GM21619 (cell line): Measurements from ENCODE around the gene CST4.
"Not testable (repeated sequence)": the region's sequence is repeated elsewhere in the genome, so short reads cannot be mapped to it uniquely, and the experiment has no call there.

ENCODE experiments used
- ATAC-seq: cut with Tn5 transposase; IDR thresholded peaks from one replicate; pipeline ENCODE4 v1.9.1; 2021; ENCODE audit not compliant: unreplicated experiment

Gene CST4

GRCh38 chr20:23689399-23689690 is 507 bp upstream of the CST4 start:
- no peak for ATAC-seq

- no peak for ATAC-seq
These were observed 852 bp downstream of the CST4 start for GRCh38 chr20:23687986-23688385.

GRCh38 chr20:23686046-23686750 is 2.6 kb downstream of the CST4 start:
- ATAC-seq, result no peak

- ATAC-seq, result not testable (repeated sequence)
These were observed 3.3 kb downstream of the CST4 start for GRCh38 chr20:23685529-23685896.

- no peak for ATAC-seq
These were observed 4.6 kb downstream of the CST4 start for GRCh38 chr20:23684261-23684660.

GRCh38 chr20:23683807-23684206 is 5.0 kb downstream of the CST4 start:
- ATAC-seq, result no peak

GRCh38 chr20:23683281-23683680 is 5.6 kb downstream of the CST4 start:
- ATAC-seq, result no peak

GRCh38 chr20:23680146-23680545 is 8.7 kb downstream of the CST4 start:
- ATAC-seq, result no peak

- ATAC-seq, result no peak
These were observed 9.4 kb downstream of the CST4 start for GRCh38 chr20:23679133-23680092.

GRCh38 chr20:23673209-23673608 is 15.6 kb downstream of the CST4 start:
- no peak for ATAC-seq

GRCh38 chr20:23672158-23672557 is 16.7 kb downstream of the CST4 start:
- no peak for ATAC-seq

- ATAC-seq, result no peak
These were observed 17.4 kb downstream of the CST4 start for GRCh38 chr20:23671479-23671878.

- ATAC-seq, result no peak
These were observed 18.5 kb downstream of the CST4 start for GRCh38 chr20:23670361-23670760.

- no peak for ATAC-seq
These were observed 19.0 kb downstream of the CST4 start for GRCh38 chr20:23669866-23670265.

GRCh38 chr20:23669327-23669726 is 19.5 kb downstream of the CST4 start:
- no peak for ATAC-seq

- peak; percentile 66 for ATAC-seq
These were observed 20.3 kb downstream of the CST4 start for GRCh38 chr20:23668477-23668951.

- no peak for ATAC-seq
These were observed 21.2 kb downstream of the CST4 start for GRCh38 chr20:23667666-23668065.

- no peak for ATAC-seq
These were observed 22.1 kb downstream of the CST4 start for GRCh38 chr20:23666698-23667097.

GRCh38 chr20:23666189-23666588 is 22.6 kb downstream of the CST4 start:
- ATAC-seq, result no peak

GRCh38 chr20:23664954-23665353 is 23.9 kb downstream of the CST4 start:
- no peak for ATAC-seq

GRCh38 chr20:23664046-23664445 is 24.8 kb downstream of the CST4 start:
- ATAC-seq, result not testable (repeated sequence)

- ATAC-seq, result no peak
These were observed 25.7 kb downstream of the CST4 start for GRCh38 chr20:23663180-23663579.
